ENCODE results near the gene ALPK1.
"Not testable (repeated sequence)": the region's sequence is repeated elsewhere in the genome, so short reads cannot be mapped to it uniquely, and the experiment has no call there.

Gene ALPK1

GRCh38 chr4:112302320-112303274 is 5.4 kb downstream of the ALPK1 start:
- H3K4me1 Mint-ChIP-seq = peaks cover 20% of the 10 kb centered on the region
- H3K9me3 Mint-ChIP-seq = no peaks in the 10 kb centered on the region
- no peaks in the 10 kb centered on the region for H3K36me3 Mint-ChIP-seq (ENCODE audit: low read depth)
- DNase-seq (no peak), ATAC-seq (peak; percentile 66)
- H3K27me3 Mint-ChIP-seq = no peaks in the 10 kb centered on the region
- no peak overlapping the region for H3K27ac Mint-ChIP-seq
- no peak overlapping the region for H3K4me3 Mint-ChIP-seq

GRCh38 chr4:112305477-112305876 is 8.3 kb downstream of the ALPK1 start:
- H3K27ac Mint-ChIP-seq; H3K27me3 Mint-ChIP-seq; H3K36me3 Mint-ChIP-seq (ENCODE audit: low read depth); H3K4me3 Mint-ChIP-seq; H3K9me3 Mint-ChIP-seq; DNase-seq; ATAC-seq: not testable (repeated sequence)
- H3K4me1 Mint-ChIP-seq = peaks cover 19% of the 10 kb centered on the region

- not testable (repeated sequence) for H3K27me3 Mint-ChIP-seq; ATAC-seq; H3K9me3 Mint-ChIP-seq; H3K36me3 Mint-ChIP-seq (ENCODE audit: low read depth)
- DNase-seq = peak; percentile 41
- Mint-ChIP-seq H3K27ac (peak overlapping the region; percentile 43), H3K4me1 (peaks cover 19% of the 10 kb centered on the region), H3K4me3 (peak overlapping the region; percentile 54)
These were observed 12.2 kb downstream of the ALPK1 start for GRCh38 chr4:112309263-112309791.

DNA sequence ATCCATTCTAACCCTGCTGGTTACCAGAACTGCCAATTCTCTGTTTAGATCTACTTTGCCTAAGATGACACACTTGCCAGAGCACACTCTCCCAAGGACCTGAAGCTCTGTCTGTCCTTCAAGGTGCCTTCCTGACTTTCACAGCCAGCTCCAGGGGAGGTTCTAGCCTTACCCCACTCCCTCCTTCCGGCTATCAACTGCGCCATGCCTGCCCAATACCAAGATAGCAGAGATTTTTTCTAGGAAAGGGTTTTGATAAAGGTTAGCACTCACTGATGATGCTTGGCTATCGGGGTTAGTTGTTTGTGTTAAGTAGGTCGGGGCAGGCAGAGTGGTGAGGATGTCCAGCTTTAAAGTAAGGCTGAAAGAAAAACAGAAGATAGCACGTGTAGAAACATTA is 14.3 kb downstream of the ALPK1 start:
- no peak for DNase-seq
- Mint-ChIP-seq H3K4me3 (no peak overlapping the region), H3K9me3 (no peaks in the 10 kb centered on the region), H3K27ac (no peak overlapping the region), H3K27me3 (no peaks in the 10 kb centered on the region), H3K36me3 (ENCODE audit: low read depth) (peaks cover 2% of the 10 kb centered on the region), H3K4me1 (peaks cover 19% of the 10 kb centered on the region)
- ATAC-seq = no peak

GRCh38 chr4:112312610-112313239 is 15.6 kb downstream of the ALPK1 start:
- no peaks in the 10 kb centered on the region for H3K27me3 Mint-ChIP-seq
- H3K9me3 Mint-ChIP-seq = no peaks in the 10 kb centered on the region
- no peak overlapping the region for H3K27ac Mint-ChIP-seq
- no peak overlapping the region for H3K4me3 Mint-ChIP-seq
- peaks cover 13% of the 10 kb centered on the region for H3K4me1 Mint-ChIP-seq
- no peak for ATAC-seq
- no peak for DNase-seq
- peaks cover 2% of the 10 kb centered on the region for H3K36me3 Mint-ChIP-seq (ENCODE audit: low read depth)

- DNase-seq (no peak), ATAC-seq (no peak)
- peaks cover 7% of the 10 kb centered on the region for H3K4me1 Mint-ChIP-seq
- peaks cover 6% of the 10 kb centered on the region for H3K36me3 Mint-ChIP-seq (ENCODE audit: low read depth)
- H3K27me3 Mint-ChIP-seq = no peaks in the 10 kb centered on the region
- no peaks in the 10 kb centered on the region for H3K9me3 Mint-ChIP-seq
- H3K27ac Mint-ChIP-seq = no peak overlapping the region
- H3K4me3 Mint-ChIP-seq = no peak overlapping the region
These were observed 18.3 kb downstream of the ALPK1 start for GRCh38 chr4:112315446-112315845.

- no peak for ATAC-seq
- Mint-ChIP-seq H3K27me3 (no peaks in the 10 kb centered on the region), H3K4me3 (no peak overlapping the region), H3K36me3 (ENCODE audit: low read depth) (peaks cover 6% of the 10 kb centered on the region), H3K4me1 (peaks cover 9% of the 10 kb centered on the region), H3K9me3 (no peaks in the 10 kb centered on the region), H3K27ac (no peak overlapping the region)
- no peak for DNase-seq
These were observed 19.2 kb downstream of the ALPK1 start for GRCh38 chr4:112316360-112316759.

DNA sequence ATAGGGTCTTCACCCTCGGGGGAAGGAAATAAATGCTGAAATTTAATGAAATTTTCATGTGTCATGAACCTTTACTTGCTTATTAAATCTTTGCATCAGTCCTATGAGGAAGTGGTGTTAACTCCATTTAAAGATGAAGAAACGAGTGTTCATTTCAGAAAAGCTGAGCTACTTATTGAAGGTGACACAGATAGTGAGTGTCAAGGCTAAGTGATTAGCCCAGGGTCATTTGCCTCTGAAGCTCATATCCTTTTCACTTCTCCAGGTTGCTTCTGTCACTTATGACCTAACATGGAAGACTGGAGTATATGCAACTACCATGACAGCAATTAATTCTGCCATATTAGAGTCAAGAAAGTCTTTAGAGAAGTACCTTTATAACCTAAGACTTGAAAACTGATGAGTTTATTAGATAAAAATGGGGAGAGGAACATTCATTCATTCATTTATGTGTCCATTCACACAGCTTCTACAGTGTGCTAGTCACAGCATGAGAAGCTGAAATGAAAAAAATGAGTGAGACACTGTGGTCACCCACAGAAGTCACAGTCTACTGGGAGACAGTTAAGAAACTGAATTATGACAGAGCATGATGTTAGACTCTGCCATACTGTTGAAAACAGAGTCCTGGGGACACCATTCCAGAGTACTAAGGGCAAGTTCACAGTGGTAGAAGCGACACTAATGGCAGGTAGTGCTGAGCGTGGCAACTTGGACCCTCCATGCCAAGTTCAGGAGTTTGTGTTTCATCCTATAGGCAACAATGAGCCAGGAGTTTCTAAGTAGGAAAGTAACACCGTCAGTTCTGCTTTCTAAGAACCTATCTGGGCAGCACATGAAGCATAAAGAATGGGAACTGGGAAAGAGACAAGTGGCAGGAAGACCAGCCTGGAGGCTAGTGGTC is 21.3 kb downstream of the ALPK1 start:
- DNase-seq = no peak
- H3K27me3 Mint-ChIP-seq = no peaks in the 10 kb centered on the region
- peak; percentile 84 for ATAC-seq
- no peaks in the 10 kb centered on the region for H3K9me3 Mint-ChIP-seq
- no peak overlapping the region for H3K4me3 Mint-ChIP-seq
- H3K27ac Mint-ChIP-seq = no peak overlapping the region
- peaks cover 16% of the 10 kb centered on the region for H3K4me1 Mint-ChIP-seq
- peaks cover 6% of the 10 kb centered on the region for H3K36me3 Mint-ChIP-seq (ENCODE audit: low read depth)

GRCh38 chr4:112321776-112322684 is 24.9 kb downstream of the ALPK1 start:
- ATAC-seq = no peak
- H3K36me3 Mint-ChIP-seq (ENCODE audit: low read depth) = peaks cover 3% of the 10 kb centered on the region
- H3K4me1 Mint-ChIP-seq = peaks cover 16% of the 10 kb centered on the region
- H3K9me3 Mint-ChIP-seq = no peaks in the 10 kb centered on the region
- no peak overlapping the region for H3K27ac Mint-ChIP-seq
- H3K4me3 Mint-ChIP-seq = no peak overlapping the region
- H3K27me3 Mint-ChIP-seq = no peaks in the 10 kb centered on the region
- peak; percentile 81 for DNase-seq

GRCh38 chr4:112322866-112323265 is 25.7 kb downstream of the ALPK1 start:
- Mint-ChIP-seq H3K4me1 (peaks cover 16% of the 10 kb centered on the region), H3K36me3 (ENCODE audit: low read depth) (peaks cover 3% of the 10 kb centered on the region), H3K27ac (no peak overlapping the region), H3K4me3 (no peak overlapping the region), H3K27me3 (no peaks in the 10 kb centered on the region), H3K9me3 (no peaks in the 10 kb centered on the region)
- ATAC-seq (no peak), DNase-seq (no peak)

- no peaks in the 10 kb centered on the region for H3K36me3 Mint-ChIP-seq (ENCODE audit: low read depth)
- no peaks in the 10 kb centered on the region for H3K9me3 Mint-ChIP-seq
- peaks cover 9% of the 10 kb centered on the region for H3K4me1 Mint-ChIP-seq
- DNase-seq = no peak
- no peaks in the 10 kb centered on the region for H3K27me3 Mint-ChIP-seq
- no peak overlapping the region for H3K27ac Mint-ChIP-seq
- ATAC-seq = no peak
- no peak overlapping the region for H3K4me3 Mint-ChIP-seq
These were observed 28.4 kb downstream of the ALPK1 start for GRCh38 chr4:112325530-112325929.

DNA sequence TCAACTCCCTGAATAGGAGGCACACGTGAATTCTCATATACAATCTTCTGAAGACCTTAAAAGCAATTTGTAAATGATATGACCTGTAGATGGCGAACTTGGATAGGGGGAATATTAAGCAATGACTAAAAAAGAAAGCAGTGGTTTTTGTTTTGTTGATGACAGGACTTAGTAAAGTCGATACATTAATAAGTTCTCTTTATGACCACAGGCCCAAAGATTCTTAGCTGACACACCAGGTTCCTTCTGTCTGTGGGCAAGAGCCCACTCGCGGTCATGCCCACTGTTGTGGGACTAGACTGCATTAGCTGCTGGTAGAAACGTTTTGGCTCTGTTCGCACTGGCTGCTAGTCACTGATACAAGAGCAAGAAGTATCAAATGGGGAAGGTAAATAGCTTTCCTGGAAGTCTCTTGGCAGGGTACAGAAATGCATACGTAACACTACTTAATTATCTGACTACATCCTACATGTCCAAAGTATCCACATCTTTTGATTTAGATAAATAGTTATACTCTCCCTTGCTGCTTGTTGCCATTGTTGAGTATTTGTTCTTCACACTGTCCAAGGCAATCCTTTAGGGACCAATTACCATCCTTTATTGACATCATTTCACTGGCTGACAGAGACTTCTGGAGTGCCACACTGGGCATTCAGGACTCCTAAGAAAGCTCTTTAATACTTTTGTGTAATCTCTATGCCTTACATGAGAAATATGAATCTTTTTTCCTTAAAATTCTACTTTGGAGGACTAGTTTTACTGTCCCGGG is 31.0 kb downstream of the ALPK1 start:
- DNase-seq (no peak), ATAC-seq (peak; percentile 43)
- H3K36me3 Mint-ChIP-seq (ENCODE audit: low read depth) = no peaks in the 10 kb centered on the region
- no peaks in the 10 kb centered on the region for H3K9me3 Mint-ChIP-seq
- no peaks in the 10 kb centered on the region for H3K27me3 Mint-ChIP-seq
- no peaks in the 10 kb centered on the region for H3K4me1 Mint-ChIP-seq
- H3K27ac Mint-ChIP-seq = no peak overlapping the region
- H3K4me3 Mint-ChIP-seq = no peak overlapping the region

GRCh38 chr4:112328734-112329130 is 31.6 kb downstream of the ALPK1 start:
- Mint-ChIP-seq H3K36me3 (ENCODE audit: low read depth) (no peaks in the 10 kb centered on the region), H3K4me1 (no peaks in the 10 kb centered on the region), H3K4me3 (no peak overlapping the region), H3K9me3 (no peaks in the 10 kb centered on the region), H3K27me3 (no peaks in the 10 kb centered on the region), H3K27ac (no peak overlapping the region)
- ATAC-seq (no peak), DNase-seq (no peak)

All from activated naive CD8-positive, alpha-beta T cell treated with anti-CD3 and anti-CD28 coated beads, Interleukin-2, amount 50 U/mL, for 24 hours (primary cell).